HEK293 (cell line): ENCODE data around the gene DGKB.

Experiments used
- CTCF ChIA-PET: fragments of 350-600 bp; formaldehyde crosslinking; extraction: SDS; loops from one replicate; lab custom pipeline; 2021; ENCODE audit warnings: antibody characterized with exemption; lab: Yijun Ruan, JAX
- POLR2A ChIA-PET: fragments of 300-600 bp; formaldehyde crosslinking; extraction: SDS; loops from one replicate; lab custom pipeline; 2020; ENCODE audit warnings: antibody characterized with exemption, inconsistent platforms; lab: Yijun Ruan, JAX
- H3K27ac ChIP-seq: fragments of 200-500 bp; sonication (Bioruptor generic); 2 replicates; pipeline ENCODE4 v1.5.1; 2014; ENCODE audit warnings: low read depth, low read length, control low read depth, inconsistent platforms; ENCODE audit errors: extremely low read depth
- H3K36me3 ChIP-seq, 2 experiments: fragments of 200-500 bp in 1 of 2; sonication (Bioruptor generic) in 1 of 2; 1 replicate in 1 of 2; 2 replicates in 1 of 2; pipeline ENCODE4 v1.5.1; 2014 to 2017; ENCODE audit warnings: inconsistent platforms in 2 of 2, low read length in 2 of 2; ENCODE audit not compliant: control insufficient read depth in 2 of 2, insufficient read depth in 1 of 2
- H3K4me1 ChIP-seq: fragments of 200-500 bp; sonication (Bioruptor generic); 2 replicates; pipeline ENCODE4 v1.5.1; 2014; ENCODE audit warnings: mild to moderate bottlenecking, low read length, inconsistent platforms; ENCODE audit not compliant: control insufficient read depth, insufficient read depth
- H3K4me3 ChIP-seq: 2 replicates; pipeline ENCODE4 v1.5.1; 2011; ENCODE audit warnings: low read depth, mild to moderate bottlenecking, control low read depth, low read length, moderate library complexity
- H3K9me3 ChIP-seq: fragments of 200-500 bp; sonication (Bioruptor generic); 2 replicates; pipeline ENCODE4 v1.5.1; 2014; ENCODE audit warnings: low read depth, low read length, inconsistent platforms; ENCODE audit not compliant: control insufficient read depth, insufficient read depth
- BCL11A ChIP-seq: fragments of 450-650 bp; formaldehyde crosslinking; IDR thresholded peaks from 2 replicates; pipeline ENCODE4 v1.5.1; 2016; ENCODE audit warnings: low read depth, missing biosample characterization, missing genetic modification characterization
- BCL11B ChIP-seq: fragments of 450-650 bp; formaldehyde crosslinking; IDR thresholded peaks from 2 replicates; pipeline ENCODE4 v1.5.1; 2016; ENCODE audit warnings: low read depth, missing biosample characterization, missing genetic modification characterization
- GLIS1 ChIP-seq: fragments of 450-650 bp; formaldehyde crosslinking; IDR thresholded peaks from 2 replicates; pipeline ENCODE4 v1.5.1; 2016; ENCODE audit warnings: missing biosample characterization, missing genetic modification characterization
- HOXC10 ChIP-seq: sonication (generic); formaldehyde crosslinking; IDR thresholded peaks from 2 replicates; pipeline ENCODE4 v1.8.1; 2023; ENCODE audit warnings: mild to moderate bottlenecking, missing genetic modification reagents
- IKZF3 ChIP-seq: fragments of 450-650 bp; IDR thresholded peaks from 2 replicates; pipeline ENCODE4 v1.5.0; 2018; ENCODE audit warnings: missing biosample characterization, mild to moderate bottlenecking, missing genetic modification characterization, moderate library complexity
- ZBTB7A ChIP-seq: fragments of 450-650 bp; formaldehyde crosslinking; IDR thresholded peaks from 2 replicates; pipeline ENCODE4 v1.5.1; 2016; ENCODE audit warnings: low read depth, missing biosample characterization, missing genetic modification characterization
- ZNF202 ChIP-seq: fragments of 450-650 bp; formaldehyde crosslinking; IDR thresholded peaks from 2 replicates; pipeline ENCODE4 v1.5.1; 2016; ENCODE audit warnings: missing biosample characterization, missing genetic modification characterization, borderline replicate concordance
- ZNF221 ChIP-seq: fragments of 450-650 bp; formaldehyde crosslinking; IDR thresholded peaks from 2 replicates; pipeline ENCODE4 v1.5.1; 2017; ENCODE audit warnings: missing biosample characterization, missing genetic modification characterization, borderline replicate concordance
- ZNF23 ChIP-seq: fragments of 450-650 bp; formaldehyde crosslinking; IDR thresholded peaks from 2 replicates; pipeline ENCODE4 v1.5.1; 2016; ENCODE audit warnings: missing biosample characterization, missing genetic modification characterization, borderline replicate concordance
- ZNF239 ChIP-seq: fragments of 450-650 bp; formaldehyde crosslinking; IDR thresholded peaks from 2 replicates; pipeline ENCODE4 v1.5.1; 2016; ENCODE audit warnings: missing biosample characterization, missing genetic modification characterization
- ZNF248 ChIP-seq: fragments of 450-650 bp; formaldehyde crosslinking; IDR thresholded peaks from 2 replicates; pipeline ENCODE4 v1.5.1; 2017; ENCODE audit warnings: missing biosample characterization, missing genetic modification characterization
- ZNF266 ChIP-seq: fragments of 450-650 bp; formaldehyde crosslinking; IDR thresholded peaks from 2 replicates; pipeline ENCODE4 v1.5.1; 2016; ENCODE audit warnings: missing biosample characterization, missing genetic modification characterization, low read depth
- ZNF292 ChIP-seq: fragments of 450-650 bp; formaldehyde crosslinking; IDR thresholded peaks from 2 replicates; pipeline ENCODE4 v1.5.1; 2016; ENCODE audit warnings: low read depth, missing biosample characterization, missing genetic modification characterization, borderline replicate concordance
- ZNF391 ChIP-seq: fragments of 450-650 bp; formaldehyde crosslinking; IDR thresholded peaks from 2 replicates; pipeline ENCODE4 v1.5.1; 2016; ENCODE audit warnings: low read depth, missing biosample characterization, missing genetic modification characterization, borderline replicate concordance
- ZNF529 ChIP-seq: fragments of 450-650 bp; formaldehyde crosslinking; IDR thresholded peaks from 2 replicates; pipeline ENCODE4 v1.5.1; 2017; ENCODE audit warnings: missing genetic modification characterization, missing biosample characterization; ENCODE audit not compliant: insufficient replicate concordance
- ZNF544 ChIP-seq: fragments of 450-650 bp; formaldehyde crosslinking; IDR thresholded peaks from 2 replicates; pipeline ENCODE4 v1.5.0; 2017; ENCODE audit warnings: missing biosample characterization, missing genetic modification characterization
- ZNF558 ChIP-seq: fragments of 450-650 bp; formaldehyde crosslinking; IDR thresholded peaks from 2 replicates; pipeline ENCODE4 v1.5.1; 2016; ENCODE audit warnings: missing biosample characterization, missing genetic modification characterization
- ZNF560 ChIP-seq: fragments of 450-650 bp; formaldehyde crosslinking; IDR thresholded peaks from 2 replicates; pipeline ENCODE4 v1.5.1; 2017; ENCODE audit warnings: missing biosample characterization, missing genetic modification characterization, borderline replicate concordance
- ZNF610 ChIP-seq: fragments of 450-650 bp; formaldehyde crosslinking; IDR thresholded peaks from 2 replicates; pipeline ENCODE4 v1.5.1; 2016; ENCODE audit warnings: missing biosample characterization, missing genetic modification characterization, borderline replicate concordance
- ZNF704 ChIP-seq: fragments of 450-650 bp; formaldehyde crosslinking; IDR thresholded peaks from 2 replicates; pipeline ENCODE4 v1.5.1; 2016; ENCODE audit warnings: missing biosample characterization, missing genetic modification characterization
- ZNF707 ChIP-seq: fragments of 450-650 bp; formaldehyde crosslinking; IDR thresholded peaks from 2 replicates; pipeline ENCODE4 v1.5.1; 2016; ENCODE audit warnings: missing biosample characterization, missing genetic modification characterization
- TF ChIP-seq, protein P1 (sequence below): fragments of 450-650 bp; formaldehyde crosslinking; optimal IDR thresholded peaks from 2 replicates; pipeline ENCODE3; 2016; ENCODE audit warnings: missing biosample characterization, mild to moderate bottlenecking, missing genetic modification characterization
- TF ChIP-seq, protein P2 (sequence below): fragments of 450-650 bp; formaldehyde crosslinking; IDR thresholded peaks from 2 replicates; pipeline ENCODE4 v1.5.1; 2016; ENCODE audit warnings: missing biosample characterization, missing genetic modification characterization, borderline replicate concordance
- TF ChIP-seq, protein P3 (sequence below): fragments of 450-650 bp; formaldehyde crosslinking; IDR thresholded peaks from 2 replicates; pipeline ENCODE4 v1.5.1; 2016; ENCODE audit warnings: missing biosample characterization, missing genetic modification characterization
- TF ChIP-seq, protein P4 (sequence below): fragments of 450-650 bp; formaldehyde crosslinking; IDR thresholded peaks from 2 replicates; pipeline ENCODE4; 2016; ENCODE audit warnings: missing biosample characterization, missing genetic modification characterization

The DGKB gene

GRCh38 chr7:14687777-14688176 is 214.8 kb downstream of the DGKB start (continued):
- TF ChIP-seq ZNF558, result no peak
- no peak for TF ChIP-seq ZNF707 (tag by site-specific recombination)
- no peak for TF ChIP-seq ZNF544 (tag by site-specific recombination)
- no peak for TF ChIP-seq ZNF529 (tag by site-specific recombination)
- TF ChIP-seq ZNF202, result no peak
- TF ChIP-seq ZNF391, result no peak
- no peak; the same call in 1 of the 2 replicates for TF ChIP-seq BCL11A (tag by site-specific recombination)
- TF ChIP-seq ZNF239 (tag by site-specific recombination), result no peak
- TF ChIP-seq ZNF292 (tag by site-specific recombination), result no peak

GRCh38 chr7:14687241-14687640 is 215.3 kb downstream of the DGKB start:
- Histone ChIP-seq H3K27ac (no peak overlapping the region), H3K4me3 (no peak overlapping the region), H3K9me3 (no peaks in the 10 kb centered on the region), H3K36me3 (no peaks in the 10 kb centered on the region), H3K4me1 (no peaks in the 10 kb centered on the region)
- ChIA-PET POLR2A (no interaction called here), CTCF (interaction anchor here (0.6 to 0.7 kb wide), 3 partner anchors 91 to 1407 kb away, joined by 3 to 4 read pairs (median 4); no protein-coding TSS in a partner anchor)
- TF ChIP-seq HOXC10 (CRISPR knock-in tag) (no peak), GLIS1 (tag by site-specific recombination) (no peak), ZNF221 (tag by site-specific recombination) (no peak), IKZF3 (tag by site-specific recombination) (no peak), BCL11B (tag by site-specific recombination) (no peak), ZNF266 (tag by site-specific recombination) (no peak), ZBTB7A (tag by site-specific recombination) (no peak), ZNF704 (tag by site-specific recombination) (no peak), ZNF560 (no peak), ZNF23 (tag by site-specific recombination) (no peak), ZNF248 (tag by site-specific recombination) (no peak), ZNF610 (tag by site-specific recombination) (no peak)
- TF ChIP-seq, protein P1, sequence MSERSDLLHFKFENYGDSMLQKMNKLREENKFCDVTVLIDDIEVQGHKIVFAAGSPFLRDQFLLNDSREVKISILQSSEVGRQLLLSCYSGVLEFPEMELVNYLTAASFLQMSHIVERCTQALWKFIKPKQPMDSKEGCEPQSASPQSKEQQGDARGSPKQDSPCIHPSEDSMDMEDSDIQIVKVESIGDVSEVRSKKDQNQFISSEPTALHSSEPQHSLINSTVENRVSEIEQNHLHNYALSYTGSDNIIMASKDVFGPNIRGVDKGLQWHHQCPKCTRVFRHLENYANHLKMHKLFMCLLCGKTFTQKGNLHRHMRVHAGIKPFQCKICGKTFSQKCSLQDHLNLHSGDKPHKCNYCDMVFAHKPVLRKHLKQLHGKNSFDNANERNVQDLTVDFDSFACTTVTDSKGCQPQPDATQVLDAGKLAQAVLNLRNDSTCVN (tag by site-specific recombination), result no peak
- TF ChIP-seq, protein P2, sequence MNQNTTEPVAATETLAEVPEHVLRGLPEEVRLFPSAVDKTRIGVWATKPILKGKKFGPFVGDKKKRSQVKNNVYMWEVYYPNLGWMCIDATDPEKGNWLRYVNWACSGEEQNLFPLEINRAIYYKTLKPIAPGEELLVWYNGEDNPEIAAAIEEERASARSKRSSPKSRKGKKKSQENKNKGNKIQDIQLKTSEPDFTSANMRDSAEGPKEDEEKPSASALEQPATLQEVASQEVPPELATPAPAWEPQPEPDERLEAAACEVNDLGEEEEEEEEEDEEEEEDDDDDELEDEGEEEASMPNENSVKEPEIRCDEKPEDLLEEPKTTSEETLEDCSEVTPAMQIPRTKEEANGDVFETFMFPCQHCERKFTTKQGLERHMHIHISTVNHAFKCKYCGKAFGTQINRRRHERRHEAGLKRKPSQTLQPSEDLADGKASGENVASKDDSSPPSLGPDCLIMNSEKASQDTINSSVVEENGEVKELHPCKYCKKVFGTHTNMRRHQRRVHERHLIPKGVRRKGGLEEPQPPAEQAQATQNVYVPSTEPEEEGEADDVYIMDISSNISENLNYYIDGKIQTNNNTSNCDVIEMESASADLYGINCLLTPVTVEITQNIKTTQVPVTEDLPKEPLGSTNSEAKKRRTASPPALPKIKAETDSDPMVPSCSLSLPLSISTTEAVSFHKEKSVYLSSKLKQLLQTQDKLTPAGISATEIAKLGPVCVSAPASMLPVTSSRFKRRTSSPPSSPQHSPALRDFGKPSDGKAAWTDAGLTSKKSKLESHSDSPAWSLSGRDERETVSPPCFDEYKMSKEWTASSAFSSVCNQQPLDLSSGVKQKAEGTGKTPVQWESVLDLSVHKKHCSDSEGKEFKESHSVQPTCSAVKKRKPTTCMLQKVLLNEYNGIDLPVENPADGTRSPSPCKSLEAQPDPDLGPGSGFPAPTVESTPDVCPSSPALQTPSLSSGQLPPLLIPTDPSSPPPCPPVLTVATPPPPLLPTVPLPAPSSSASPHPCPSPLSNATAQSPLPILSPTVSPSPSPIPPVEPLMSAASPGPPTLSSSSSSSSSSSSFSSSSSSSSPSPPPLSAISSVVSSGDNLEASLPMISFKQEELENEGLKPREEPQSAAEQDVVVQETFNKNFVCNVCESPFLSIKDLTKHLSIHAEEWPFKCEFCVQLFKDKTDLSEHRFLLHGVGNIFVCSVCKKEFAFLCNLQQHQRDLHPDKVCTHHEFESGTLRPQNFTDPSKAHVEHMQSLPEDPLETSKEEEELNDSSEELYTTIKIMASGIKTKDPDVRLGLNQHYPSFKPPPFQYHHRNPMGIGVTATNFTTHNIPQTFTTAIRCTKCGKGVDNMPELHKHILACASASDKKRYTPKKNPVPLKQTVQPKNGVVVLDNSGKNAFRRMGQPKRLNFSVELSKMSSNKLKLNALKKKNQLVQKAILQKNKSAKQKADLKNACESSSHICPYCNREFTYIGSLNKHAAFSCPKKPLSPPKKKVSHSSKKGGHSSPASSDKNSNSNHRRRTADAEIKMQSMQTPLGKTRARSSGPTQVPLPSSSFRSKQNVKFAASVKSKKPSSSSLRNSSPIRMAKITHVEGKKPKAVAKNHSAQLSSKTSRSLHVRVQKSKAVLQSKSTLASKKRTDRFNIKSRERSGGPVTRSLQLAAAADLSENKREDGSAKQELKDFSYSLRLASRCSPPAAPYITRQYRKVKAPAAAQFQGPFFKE (tag by site-specific recombination), result no peak
- TF ChIP-seq, protein P3, sequence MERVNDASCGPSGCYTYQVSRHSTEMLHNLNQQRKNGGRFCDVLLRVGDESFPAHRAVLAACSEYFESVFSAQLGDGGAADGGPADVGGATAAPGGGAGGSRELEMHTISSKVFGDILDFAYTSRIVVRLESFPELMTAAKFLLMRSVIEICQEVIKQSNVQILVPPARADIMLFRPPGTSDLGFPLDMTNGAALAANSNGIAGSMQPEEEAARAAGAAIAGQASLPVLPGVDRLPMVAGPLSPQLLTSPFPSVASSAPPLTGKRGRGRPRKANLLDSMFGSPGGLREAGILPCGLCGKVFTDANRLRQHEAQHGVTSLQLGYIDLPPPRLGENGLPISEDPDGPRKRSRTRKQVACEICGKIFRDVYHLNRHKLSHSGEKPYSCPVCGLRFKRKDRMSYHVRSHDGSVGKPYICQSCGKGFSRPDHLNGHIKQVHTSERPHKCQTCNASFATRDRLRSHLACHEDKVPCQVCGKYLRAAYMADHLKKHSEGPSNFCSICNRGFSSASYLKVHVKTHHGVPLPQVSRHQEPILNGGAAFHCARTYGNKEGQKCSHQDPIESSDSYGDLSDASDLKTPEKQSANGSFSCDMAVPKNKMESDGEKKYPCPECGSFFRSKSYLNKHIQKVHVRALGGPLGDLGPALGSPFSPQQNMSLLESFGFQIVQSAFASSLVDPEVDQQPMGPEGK (tag by site-specific recombination), result no peak
- TF ChIP-seq, protein P4, sequence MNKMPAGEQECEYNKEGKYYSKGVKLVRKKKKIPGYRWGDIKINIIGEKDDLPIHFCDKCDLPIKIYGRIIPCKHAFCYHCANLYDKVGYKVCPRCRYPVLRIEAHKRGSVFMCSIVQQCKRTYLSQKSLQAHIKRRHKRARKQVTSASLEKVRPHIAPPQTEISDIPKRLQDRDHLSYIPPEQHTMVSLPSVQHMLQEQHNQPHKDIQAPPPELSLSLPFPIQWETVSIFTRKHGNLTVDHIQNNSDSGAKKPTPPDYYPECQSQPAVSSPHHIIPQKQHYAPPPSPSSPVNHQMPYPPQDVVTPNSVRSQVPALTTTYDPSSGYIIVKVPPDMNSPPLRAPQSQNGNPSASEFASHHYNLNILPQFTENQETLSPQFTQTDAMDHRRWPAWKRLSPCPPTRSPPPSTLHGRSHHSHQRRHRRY (tag by site-specific recombination), result no peak
